GM12878 (cell line): ENCODE measurements around the gene CASR. TPM values are rescaled to one million over a fixed set of nuclear protein-coding genes. Genes with fewer than 3 reads are reported as not detected.

ENCODE experiments used
- ATAC-seq: fragments of 200-7000 bp; cut with Tn5 transposase; 3 replicates; pipeline ENCODE4 v1.9.1; 2020; ENCODE audit warnings: mild to moderate bottlenecking, moderate library complexity
- BruUV-seq: library from RNA; stranded (reverse); fragments of 400-500 nt; replicated peaks from 2 replicates; lab custom pipeline; 2021; lab: Mats Ljungman, UMichigan
- CTCF ChIA-PET: fragments of 300-600 bp; sonication (Branson Sonifier 250); formaldehyde crosslinking; extraction: SDS; loops from one replicate; lab custom pipeline; 2021; ENCODE audit warnings: inconsistent platforms; lab: Yijun Ruan, JAX
- POLR2A ChIA-PET: fragments of 350-600 bp; formaldehyde crosslinking; extraction: SDS; loops from one replicate; lab custom pipeline; 2021; ENCODE audit warnings: inconsistent platforms; lab: Charles Lee
- RAD21 ChIA-PET: fragments of 300-600 bp; sonication (Branson Sonifier 250); formaldehyde crosslinking; loops from one replicate; lab custom pipeline; 2023; ENCODE audit warnings: antibody characterized with exemption; ENCODE audit not compliant: unreplicated experiment; lab: Charles Lee
- SMC1A ChIA-PET: fragments of 300-600 bp; sonication (Branson Sonifier 250); formaldehyde crosslinking; loops from one replicate; lab custom pipeline; 2023; ENCODE audit not compliant: unreplicated experiment, uncharacterized antibody; lab: Charles Lee
- DNase-seq: peaks from one replicate; pipeline ENCODE4 v3.0.0-alpha.2; 2011; ENCODE audit warnings: low read depth, low spot score
- FAIRE-seq: peaks from 3 replicates; lab custom pipeline; 2011; peaks lifted over from hg19 to GRCh38; lab: Jason Lieb, UNC
- H2AFZ ChIP-seq: 2 replicates; pipeline ENCODE4 v1.6.0; 2011; ENCODE audit warnings: low read depth, low read length, control low read depth; ENCODE audit not compliant: control insufficient read depth
- H3K27ac ChIP-seq: 2 replicates; pipeline ENCODE4 v1.5.1; 2011; ENCODE audit warnings: control low read depth; ENCODE audit not compliant: control insufficient read depth, insufficient read depth
- H3K27me3 ChIP-seq, 2 experiments: replicated peaks in 1 of 2; 2 replicates each; pipeline versions ENCODE4 v1.6.0 to v1.6.1; 2011; ENCODE audit warnings: low read length in 1 of 2; ENCODE audit not compliant: control insufficient read depth in 2 of 2, insufficient read depth in 2 of 2
- H3K36me3 ChIP-seq, 2 experiments: 2 replicates each; pipeline ENCODE4 v1.5.1; 2011; ENCODE audit warnings: low read length in 1 of 2; ENCODE audit not compliant: control insufficient read depth in 2 of 2, insufficient read depth in 2 of 2
- H3K4me1 ChIP-seq: 2 replicates; pipeline ENCODE4 v1.6.1; 2011; ENCODE audit warnings: mild to moderate bottlenecking, low read length, moderate library complexity, mixed read lengths; ENCODE audit not compliant: control insufficient read depth, insufficient read depth
- H3K4me2 ChIP-seq: 2 replicates; pipeline ENCODE4 v1.6.0; 2011; ENCODE audit warnings: control low read depth; ENCODE audit not compliant: control insufficient read depth, insufficient read depth
- H3K4me3 ChIP-seq: fragments of 200-600 bp; sonication (generic); 2 replicates; pipeline ENCODE4 v1.5.1; 2016
- H3K79me2 ChIP-seq: 2 replicates; pipeline ENCODE4 v1.6.0; 2011; ENCODE audit warnings: low read length; ENCODE audit not compliant: control insufficient read depth, insufficient read depth
- H3K9ac ChIP-seq: 2 replicates; pipeline ENCODE4 v1.8.0; 2011; ENCODE audit warnings: low read length, control low read depth, mixed read lengths; ENCODE audit not compliant: control insufficient read depth, insufficient read depth
- H3K9me3 ChIP-seq: replicated peaks from 3 replicates; pipeline ENCODE4 v1.5.1; 2011; ENCODE audit warnings: mild to moderate bottlenecking, low read length; ENCODE audit not compliant: control insufficient read depth, insufficient read depth
- H4K20me1 ChIP-seq: 2 replicates; pipeline ENCODE4 v1.6.0; 2011; ENCODE audit not compliant: control insufficient read depth, insufficient read depth
- BACH1 ChIP-seq: fragments of 450-650 bp; IDR thresholded peaks from 2 replicates; pipeline ENCODE4 v1.6.1; 2017; ENCODE audit warnings: mild to moderate bottlenecking, borderline replicate concordance
- CREB1 ChIP-seq: IDR thresholded peaks from 2 replicates; pipeline ENCODE4 v1.6.1; 2012; ENCODE audit warnings: low read depth, mild to moderate bottlenecking, inconsistent platforms
- CREM ChIP-seq: IDR thresholded peaks from 2 replicates; pipeline ENCODE4 v1.6.1; 2014; ENCODE audit warnings: antibody characterized with exemption, low read depth
- GATAD2B ChIP-seq: fragments of 450-650 bp; conservative IDR thresholded peaks from 2 replicates; pipeline ENCODE4 v1.6.1; 2017; ENCODE audit warnings: low read depth, mild to moderate bottlenecking, moderate library complexity
- MEF2B ChIP-seq: fragments of 450-650 bp; IDR thresholded peaks from 2 replicates; pipeline ENCODE4 v1.6.1; 2018; ENCODE audit warnings: mild to moderate bottlenecking, moderate library complexity; ENCODE audit not compliant: partially characterized antibody, poor library complexity, severe bottlenecking
- NFXL1 ChIP-seq: fragments of 450-650 bp; IDR thresholded peaks from 2 replicates; pipeline ENCODE4 v1.6.1; 2017; ENCODE audit warnings: antibody characterized with exemption, mild to moderate bottlenecking, borderline replicate concordance
- NFYB ChIP-seq: IDR thresholded peaks from 2 replicates; pipeline ENCODE4 v1.6.1; 2011; ENCODE audit warnings: low read depth, mild to moderate bottlenecking, low read length, improper control_type of control experiment, moderate library complexity; ENCODE audit not compliant: insufficient read depth
- NR2C2 ChIP-seq: IDR thresholded peaks from 2 replicates; pipeline ENCODE4 v1.6.1; 2011; ENCODE audit warnings: borderline replicate concordance, low read depth; ENCODE audit not compliant: control insufficient read depth, insufficient read length
- NR2F1 ChIP-seq: fragments of 450-650 bp; conservative IDR thresholded peaks from 2 replicates; pipeline ENCODE4 v1.6.1; 2017; ENCODE audit warnings: mild to moderate bottlenecking
- WRNIP1 ChIP-seq: IDR thresholded peaks from 2 replicates; pipeline ENCODE4 v1.6.1; 2011; ENCODE audit warnings: low read depth, low read length, improper control_type of control experiment, borderline replicate concordance
- ZNF207 ChIP-seq: fragments of 450-650 bp; IDR thresholded peaks from 2 replicates; pipeline ENCODE4 v1.6.1; 2014; ENCODE audit warnings: antibody characterized with exemption, mild to moderate bottlenecking, borderline replicate concordance
- ZNF217 ChIP-seq: fragments of 450-650 bp; IDR thresholded peaks from 2 replicates; pipeline ENCODE4 v1.6.1; 2017; ENCODE audit warnings: antibody characterized with exemption, mild to moderate bottlenecking
- ZZZ3 ChIP-seq: IDR thresholded peaks from 2 replicates; pipeline ENCODE4 v1.6.1; 2011; ENCODE audit warnings: low read depth; ENCODE audit not compliant: control insufficient read depth, insufficient read length
- WGBS: methylation state at CpG from one replicate; pipeline ENCODE4 v1.1.6; 2016; ENCODE audit warnings: low lambda C conversion rate; ENCODE audit not compliant: insufficient replicate concordance, insufficient coverage; ENCODE audit errors: missing lambda C conversion rate; 5-methylcytosine and 5-hydroxymethylcytosine counted together
- in situ Hi-C: fragments of 300-500 bp; cut with MboI; formaldehyde crosslinking; loops from 9 replicates; pipeline ENCODE4 v1.14.3; 2018; ENCODE audit warnings: mixed read lengths
- intact Hi-C: fragments of 100-400 bp; cut with micrococcal nuclease; formaldehyde crosslinking; loops from one replicate; pipeline ENCODE4 v1.14.2; 2022; ENCODE audit not compliant: unreplicated experiment
- polyA plus RNA-seq, 11 experiments: library from polyadenylated mRNA; depleted of rRNA in 4 of 11; unstranded in 6 of 11; stranded (reverse) in 5 of 11; fragments of >200 nt; fragmentation: Nextera tagmentation in 4 of 11; fragmentation: Illumina TruSeq in 1 of 11; extraction: Ambion mirVana in 4 of 11; extraction: Trizol in 1 of 11; gene quantifications; 1 replicate in 1 of 11; 2 replicates in 10 of 11; pipeline versions ENCODE4 v1.2.1 to v1.2.3, GENCODE V29; 2011 to 2016; ENCODE audit warnings: inconsistent platforms in 2 of 11, missing spikeins in 2 of 11, low read depth in 1 of 11
- total RNA-seq, 4 experiments: library from RNA; depleted of rRNA in 3 of 4; stranded (reverse); fragments of >200 nt in 3 of 4; fragmentation: Illumina TruSeq in 1 of 4; extraction: Trizol in 1 of 4; gene quantifications; 2 replicates each; pipeline versions ENCODE4 v1.2.1 to v1.2.3, GENCODE V29; 2013 to 2021
- TF ChIP-seq, protein P1 (sequence below): fragments of 450-650 bp; IDR thresholded peaks from 2 replicates; pipeline ENCODE4 v1.6.1; 2017; ENCODE audit warnings: low read depth, mild to moderate bottlenecking, moderate library complexity

Gene CASR
- total and polyA plus RNA-seq, 10 of the 15 experiments (the other 5 are each of a cell fraction or from before 2014, with no cell fraction given): 0.04 to 0.37 (median 0.11) TPM

DNA sequence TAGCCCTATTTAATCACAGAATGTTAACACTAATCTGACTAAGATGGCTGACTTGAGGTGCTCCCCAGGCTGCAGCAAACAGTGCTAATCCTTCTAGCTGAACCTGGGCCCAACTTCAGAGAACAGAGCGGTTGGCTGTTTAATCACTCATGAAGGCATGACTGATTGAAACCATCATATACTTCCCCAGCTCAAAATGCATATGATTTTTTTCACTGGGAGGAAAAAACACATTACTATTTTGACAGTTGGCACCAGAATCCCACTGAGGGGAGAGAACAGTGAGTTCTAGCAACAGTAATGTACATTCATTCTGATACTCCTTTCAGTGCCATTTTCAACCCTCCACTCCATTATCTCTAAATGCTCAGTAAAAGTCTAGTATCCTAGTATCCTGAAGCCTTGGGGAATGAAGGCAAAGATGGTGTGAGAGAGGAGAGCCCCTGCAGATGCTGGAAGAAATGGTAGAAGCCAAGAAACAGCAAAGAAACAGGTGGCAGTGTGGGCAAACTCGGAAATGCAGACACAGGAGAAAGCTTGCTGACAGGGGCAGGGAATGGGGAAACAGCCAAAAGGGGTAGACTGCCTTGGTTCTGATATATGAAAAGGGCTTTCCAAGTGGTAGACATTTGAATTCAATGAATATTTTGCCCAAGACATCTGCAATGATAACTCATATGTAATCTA, 34.4 kb upstream of the CASR start:
- SMC1A ChIA-PET: interaction anchor here (0.6 to 3.0 kb wide), 10 partner anchors 22 to 204 kb away, joined by 3 to 11 read pairs (median 3); no protein-coding TSS in a partner anchor
- no peak for DNase-seq

More for the DNA sequence above, 34.4 kb upstream of the CASR start:
- TF ChIP-seq NR2F1 (no peak), NR2C2 (no peak), CREB1 (no peak), BACH1 (no peak), GATAD2B (no peak), NFXL1 (no peak), NFYB (no peak), ZZZ3 (no peak), ZNF207 (no peak), WRNIP1 (no peak), CREM (no peak), MEF2B (no peak), ZNF217 (no peak)
- TF ChIP-seq, protein P1, sequence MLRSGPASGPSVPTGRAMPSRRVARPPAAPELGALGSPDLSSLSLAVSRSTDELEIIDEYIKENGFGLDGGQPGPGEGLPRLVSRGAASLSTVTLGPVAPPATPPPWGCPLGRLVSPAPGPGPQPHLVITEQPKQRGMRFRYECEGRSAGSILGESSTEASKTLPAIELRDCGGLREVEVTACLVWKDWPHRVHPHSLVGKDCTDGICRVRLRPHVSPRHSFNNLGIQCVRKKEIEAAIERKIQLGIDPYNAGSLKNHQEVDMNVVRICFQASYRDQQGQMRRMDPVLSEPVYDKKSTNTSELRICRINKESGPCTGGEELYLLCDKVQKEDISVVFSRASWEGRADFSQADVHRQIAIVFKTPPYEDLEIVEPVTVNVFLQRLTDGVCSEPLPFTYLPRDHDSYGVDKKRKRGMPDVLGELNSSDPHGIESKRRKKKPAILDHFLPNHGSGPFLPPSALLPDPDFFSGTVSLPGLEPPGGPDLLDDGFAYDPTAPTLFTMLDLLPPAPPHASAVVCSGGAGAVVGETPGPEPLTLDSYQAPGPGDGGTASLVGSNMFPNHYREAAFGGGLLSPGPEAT: no peak
- H3K9me3 ChIP-seq: peaks cover 6% of the 10 kb centered on the region; the same call in 1 of the 3 replicates
- no peaks in the 10 kb centered on the region for H3K27me3 ChIP-seq
- no peaks in the 10 kb centered on the region for H4K20me1 ChIP-seq
- H3K4me2 ChIP-seq: no peak overlapping the region
- intact Hi-C loops: no loop called here
- FAIRE-seq (no peak), ATAC-seq (peak; percentile 32)
- H3K9ac ChIP-seq: no peak overlapping the region
- ChIA-PET CTCF (interaction anchor here (1.0 to 2.7 kb wide), 4 partner anchors 46 to 110 kb away, joined by 3 to 12 read pairs (median 4); no protein-coding TSS in a partner anchor), RAD21 (no interaction called here), POLR2A (no interaction called here)
- 84% methylated on average over 2 of the region's 2 CpGs for WGBS
- H3K27ac ChIP-seq: no peak overlapping the region
- H3K4me1 ChIP-seq: peaks cover 2% of the 10 kb centered on the region; the same call in 1 of the 2 replicates
- no peaks in the 10 kb centered on the region for H3K79me2 ChIP-seq
- BruUV-seq: no TSS peak
- H3K4me3 ChIP-seq: no peak overlapping the region
- H2AFZ ChIP-seq: no peak overlapping the region
- no peaks in the 10 kb centered on the region for H3K36me3 ChIP-seq
- in situ Hi-C loops: no loop called here
